HG02678 (cell line): ENCODE measurements around the gene NCR1.
"Not testable (repeated sequence)": the region's sequence is repeated elsewhere in the genome, so short reads cannot be mapped to it uniquely, and the experiment has no call there.

Experiments
- ATAC-seq: cut with Tn5 transposase; IDR thresholded peaks from one replicate; pipeline ENCODE4 v1.9.1; 2021; ENCODE audit warnings: mild to moderate bottlenecking, moderate library complexity; ENCODE audit not compliant: unreplicated experiment

The NCR1 gene

DNA sequence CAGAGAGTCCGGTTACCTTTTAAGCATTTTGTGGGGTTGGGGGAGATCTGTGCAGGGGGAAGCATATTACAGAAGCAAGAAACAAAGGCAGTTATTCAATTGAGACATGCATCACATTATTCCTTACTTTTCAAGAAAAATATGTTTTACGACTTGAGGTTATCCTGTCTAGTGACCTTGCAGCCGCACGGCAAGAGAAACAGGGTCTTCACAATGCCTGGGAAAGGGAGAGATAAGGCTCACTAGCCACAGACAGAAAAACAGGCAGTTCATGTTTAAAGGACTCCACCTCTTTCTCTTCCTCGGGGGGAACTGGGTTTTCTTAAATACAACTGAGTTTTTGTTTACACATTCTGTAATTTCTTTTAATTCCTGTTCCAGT is 536 bp upstream of the NCR1 start:
- ATAC-seq = no peak

GRCh38 chr19:54906819-54907218 is 871 bp downstream of the NCR1 start:
- no peak for ATAC-seq

DNA sequence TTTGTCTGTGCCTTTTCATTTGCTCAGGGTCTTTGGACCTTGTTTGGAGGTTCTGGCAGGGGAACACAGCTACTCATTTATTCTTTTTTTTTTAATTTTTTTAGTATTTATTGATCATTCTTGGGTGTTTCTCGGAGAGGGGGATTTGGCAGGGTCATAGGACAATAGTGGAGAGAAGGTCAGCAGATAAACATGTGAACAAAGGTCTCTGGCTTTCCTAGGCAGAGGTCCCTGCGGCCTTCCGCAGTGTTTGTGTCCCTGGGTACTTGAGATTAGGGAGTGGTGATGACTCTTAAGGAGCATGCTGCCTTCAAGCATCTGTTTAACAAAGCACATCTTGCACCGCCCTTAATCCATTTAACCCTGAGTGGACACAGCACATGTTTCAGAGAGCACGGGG is 2.0 kb downstream of the NCR1 start:
- not testable (repeated sequence) for ATAC-seq

GRCh38 chr19:54916822-54917221 is 10.9 kb downstream of the NCR1 start:
- ATAC-seq = no peak

GRCh38 chr19:54918499-54918898 is 12.6 kb downstream of the NCR1 start:
- ATAC-seq = no peak

DNA sequence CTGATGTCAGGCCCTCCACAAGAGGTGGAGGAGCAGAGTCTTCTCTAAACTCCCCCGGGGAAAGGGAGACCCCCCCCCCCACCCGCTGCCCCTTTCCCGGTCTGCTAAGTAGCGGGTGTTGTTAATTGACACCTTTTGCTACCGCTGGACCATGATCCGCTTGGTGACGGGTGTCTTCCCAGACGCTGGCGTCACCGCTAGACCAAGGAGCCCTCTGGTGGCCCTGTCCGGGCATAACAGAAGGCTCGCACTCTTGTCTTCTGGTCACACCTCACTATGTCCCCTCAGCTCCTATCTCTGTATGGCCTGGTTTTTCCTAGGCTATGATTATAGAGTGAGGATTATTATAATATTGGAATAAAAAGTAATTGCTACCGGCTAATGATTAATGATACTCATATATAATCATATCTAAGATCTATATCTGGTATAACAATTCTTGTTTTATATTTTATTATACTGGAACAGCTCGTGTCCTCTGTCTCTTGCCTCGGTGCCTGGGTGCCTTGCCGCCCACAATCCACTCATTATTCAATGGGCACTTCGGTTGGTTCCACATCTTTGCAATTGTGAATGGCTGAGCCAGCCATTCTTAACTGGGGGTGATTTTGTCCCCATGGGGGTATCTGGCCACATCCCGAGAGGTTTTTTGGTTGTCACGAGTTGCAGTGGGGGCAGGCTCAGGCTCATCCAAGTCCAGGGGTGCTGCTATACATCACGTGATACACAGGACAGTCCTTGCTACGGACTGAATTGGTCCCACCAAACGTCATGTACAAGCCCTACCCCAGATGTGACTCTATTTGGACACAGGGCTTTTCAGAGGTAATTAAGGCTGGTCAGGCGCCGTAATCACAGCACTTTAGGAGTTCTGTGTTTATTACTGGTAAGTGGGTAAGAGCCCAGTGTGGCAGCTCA is 14.0 kb downstream of the NCR1 start:
- not testable (repeated sequence) for ATAC-seq

DNA sequence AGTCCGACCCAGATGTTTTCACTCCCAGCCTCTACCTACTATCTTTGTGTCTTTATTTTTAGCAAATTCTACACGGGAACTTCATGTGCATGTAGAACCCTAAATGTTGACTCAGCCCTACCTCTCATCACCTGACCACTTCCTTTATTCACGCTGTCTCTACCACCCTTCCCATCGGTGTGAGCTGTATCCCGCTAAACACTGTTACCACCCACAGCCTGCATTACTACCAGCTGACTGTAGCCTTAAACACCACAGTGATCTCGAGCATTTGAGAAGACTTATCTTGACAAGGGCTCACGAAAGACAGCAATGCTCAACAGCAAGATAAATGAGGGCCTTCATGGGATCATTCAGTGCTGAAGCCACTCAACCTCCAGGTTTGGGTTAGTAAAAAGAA is 15.1 kb downstream of the NCR1 start:
- no peak for ATAC-seq

- no peak for ATAC-seq
Observed at GRCh38 chr19:54923276-54923675, 17.3 kb downstream of the NCR1 start.

GRCh38 chr19:54928299-54928698 is 22.4 kb downstream of the NCR1 start:
- no peak for ATAC-seq

DNA sequence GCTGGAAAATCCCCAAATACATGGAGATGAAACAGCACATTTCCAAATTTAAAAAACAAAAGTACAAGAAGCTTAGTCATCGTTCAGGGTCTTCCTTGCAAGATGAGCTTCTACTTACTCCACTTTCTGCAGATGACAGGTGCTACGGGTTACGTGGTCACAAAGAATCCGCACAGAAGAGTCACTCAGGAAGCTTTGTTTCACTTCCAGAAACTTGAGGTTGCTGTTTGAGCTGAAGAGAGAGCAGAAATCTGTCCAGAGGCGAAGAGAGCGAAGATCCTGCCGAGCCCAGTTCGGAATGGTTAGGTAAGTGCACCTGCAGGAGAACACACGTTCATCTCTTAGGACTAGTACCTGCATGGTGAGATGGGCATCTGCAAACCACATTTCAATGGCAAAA is 32.0 kb downstream of the NCR1 start:
- ATAC-seq = no peak

DNA sequence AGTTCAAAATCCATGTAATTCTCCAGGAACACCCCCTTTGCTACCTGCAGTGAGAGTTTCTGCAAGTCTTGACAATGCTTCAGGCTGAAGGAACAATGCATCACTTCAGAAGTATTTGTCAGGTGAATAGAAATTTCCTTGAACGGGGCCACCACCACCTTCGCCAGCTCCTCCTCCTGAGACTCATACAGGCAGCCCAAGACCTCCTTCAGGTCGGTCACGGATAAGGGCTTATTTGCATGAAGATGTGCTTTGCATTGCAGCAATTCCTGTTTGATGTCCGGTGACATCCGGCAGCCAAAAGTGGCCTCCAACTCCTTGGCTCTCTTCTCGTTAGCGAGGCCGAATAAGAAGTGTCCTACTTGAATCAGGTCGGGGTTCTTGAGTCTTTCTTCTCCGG is 33.0 kb downstream of the NCR1 start:
- ATAC-seq = no peak

- not testable (repeated sequence) for ATAC-seq
Observed at GRCh38 chr19:54939538-54939937, 33.6 kb downstream of the NCR1 start.

DNA sequence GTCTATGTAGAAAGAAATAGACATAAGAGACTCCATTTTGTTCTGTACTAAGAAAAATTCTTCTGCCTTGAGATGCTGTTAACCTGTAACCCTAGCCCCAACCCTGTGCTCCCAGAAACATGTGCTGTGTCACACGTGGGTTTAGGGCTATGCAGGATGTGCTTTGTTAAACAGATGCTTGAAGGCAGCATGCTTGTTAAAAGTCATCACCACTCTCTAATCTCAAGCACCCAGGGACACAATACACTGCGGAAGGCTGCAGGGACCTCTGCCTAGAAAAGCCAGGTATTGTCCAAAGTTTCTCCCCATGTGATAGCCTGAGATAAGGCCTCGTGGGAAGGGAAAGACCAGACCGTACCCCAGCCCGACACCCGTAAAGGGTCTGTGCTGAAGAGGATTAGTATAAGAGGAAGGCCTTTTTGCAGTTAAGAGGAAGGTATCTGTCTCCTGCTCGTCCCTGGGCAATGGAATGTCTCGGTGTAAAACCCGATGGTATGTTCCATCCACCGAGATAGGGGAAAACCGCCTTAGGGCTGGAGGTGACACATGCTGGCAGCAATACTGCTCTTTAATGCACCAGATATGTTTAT is 37.9 kb downstream of the NCR1 start:
- not testable (repeated sequence) for ATAC-seq

DNA sequence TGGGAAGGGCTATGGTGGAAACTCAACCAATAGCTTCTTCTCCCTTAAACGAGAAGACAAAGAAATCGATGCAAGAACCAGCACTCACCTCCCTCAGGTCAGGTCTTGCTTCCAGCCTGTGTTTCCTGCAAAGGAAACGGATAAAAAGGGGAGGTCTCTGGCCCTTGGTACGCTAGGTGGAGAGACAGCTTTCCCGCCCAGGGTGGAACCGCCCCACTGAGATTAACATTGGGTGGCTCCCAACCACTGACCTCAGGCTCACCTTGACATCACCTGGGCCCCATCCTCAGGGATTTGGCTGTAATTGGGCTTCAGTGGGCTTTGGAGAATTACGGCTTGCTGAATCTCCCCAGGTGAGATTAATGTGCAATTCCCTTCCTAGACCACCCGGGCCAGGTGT is 41.4 kb downstream of the NCR1 start, which contains the start of gene NLRP7:
Gene NLRP7 (minus strand): TSS at position 150 of the 400 bp plus-strand sequence.
- no peak for ATAC-seq

- no peak for ATAC-seq
Observed at GRCh38 chr19:54949412-54949811, 43.5 kb downstream of the NCR1 start.

DNA sequence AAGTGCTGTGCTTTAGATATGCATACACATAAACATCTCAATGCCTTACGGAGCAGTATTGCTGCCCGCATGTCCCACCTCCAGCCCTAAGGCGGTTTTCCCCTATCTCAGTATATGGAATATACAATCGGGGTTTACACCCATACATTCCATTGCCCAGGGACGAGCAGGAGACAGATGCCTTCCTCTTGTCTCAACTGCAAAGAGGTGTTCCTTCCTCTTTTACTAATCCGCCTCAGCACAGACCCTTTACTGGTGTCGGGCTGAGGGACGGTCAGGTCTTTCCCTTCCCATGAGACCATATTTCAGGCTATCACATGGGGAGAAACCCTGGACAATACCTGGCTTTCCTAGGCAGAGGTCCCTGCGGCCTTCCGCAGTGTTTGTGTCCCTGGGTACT is 44.6 kb downstream of the NCR1 start:
- ATAC-seq = not testable (repeated sequence)

DNA sequence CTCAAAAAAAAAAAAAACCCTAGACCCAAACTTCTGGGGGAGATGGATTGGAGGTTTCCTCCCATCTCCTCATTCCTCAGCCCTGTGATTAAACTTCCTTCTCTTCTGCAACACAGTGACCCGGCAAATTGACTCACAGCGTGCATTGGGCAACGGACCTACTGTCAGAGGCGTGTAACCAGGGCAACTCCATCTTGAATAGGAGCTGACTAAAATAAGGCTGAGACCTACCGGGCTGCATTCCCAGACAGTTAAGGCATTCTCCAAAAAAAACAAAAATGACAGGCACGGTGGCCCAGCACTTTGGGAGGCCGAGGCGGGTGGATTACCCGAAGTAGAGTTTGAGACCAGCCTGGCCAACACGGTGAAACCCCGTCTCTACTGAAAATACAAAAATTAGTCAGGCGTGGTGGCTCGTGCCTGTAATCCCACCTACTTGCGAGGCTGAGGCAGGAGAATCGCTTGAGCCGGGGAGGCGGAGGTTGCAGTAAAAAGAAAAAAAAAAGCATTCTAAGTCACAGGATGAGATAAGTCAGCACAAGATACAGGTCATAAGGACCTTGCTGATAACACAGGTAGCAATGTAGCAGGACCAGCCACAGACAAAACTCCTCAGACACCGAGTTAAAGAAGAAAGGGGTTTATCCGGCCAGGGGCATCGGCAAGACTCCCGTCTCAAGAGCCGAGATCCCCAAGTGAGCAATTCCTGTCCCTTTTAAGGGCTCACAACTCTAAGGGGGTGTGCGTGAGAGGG is 46.8 kb downstream of the NCR1 start:
- ATAC-seq = no peak

DNA sequence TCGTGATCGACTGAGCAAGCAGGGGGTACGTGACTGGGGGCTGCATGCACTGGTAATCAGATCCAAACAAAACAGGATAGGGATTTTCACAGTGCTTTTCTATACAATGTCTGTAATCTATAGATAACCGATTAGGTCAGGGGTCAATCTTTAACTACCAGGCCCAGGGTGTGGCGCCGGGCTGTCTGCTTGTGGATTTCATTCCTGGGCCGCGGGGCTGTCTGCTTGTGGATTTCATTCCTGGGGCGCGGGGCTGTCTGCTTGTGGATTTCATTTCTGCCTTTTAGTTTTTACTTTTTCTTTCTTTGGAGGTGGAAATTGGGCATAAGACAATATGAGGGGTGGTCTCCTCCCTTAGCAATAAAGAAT is 47.4 kb downstream of the NCR1 start:
- ATAC-seq = not testable (repeated sequence)

GRCh38 chr19:54955376-54955775 is 49.4 kb downstream of the NCR1 start:
- no peak for ATAC-seq

GRCh38 chr19:54959840-54960239 is 53.9 kb downstream of the NCR1 start:
- no peak for ATAC-seq
